DMS114 treated with DMSO at 0.1 percent for 48 hours (cell line): Measurements from ENCODE around the gene WASF2.
"Not testable (repeated sequence)": the region's sequence is repeated elsewhere in the genome, so short reads cannot be mapped to it uniquely, and the experiment has no call there.

Source experiments
- DNase-seq: peaks from one replicate; lab custom pipeline; 2025; ENCODE audit not compliant: unreplicated experiment; lab: John Stamatoyannopoulos, UW

WASF2 gene

GRCh38 chr1:27521861-27522431, 32.0 kb upstream of the WASF2 start:
- no peak for DNase-seq

- DNase-seq: no peak
Measured at GRCh38 chr1:27521336-27521831, 31.4 kb upstream of the WASF2 start.

GRCh38 chr1:27520651-27521050, 30.7 kb upstream of the WASF2 start:
- DNase-seq: no peak

- no peak for DNase-seq
Measured at GRCh38 chr1:27519331-27520258, 29.6 kb upstream of the WASF2 start.

- DNase-seq: no peak
Measured at GRCh38 chr1:27518808-27519207, 28.8 kb upstream of the WASF2 start.

- no peak for DNase-seq
Measured at GRCh38 chr1:27517907-27518718, 28.1 kb upstream of the WASF2 start.

- DNase-seq: no peak
Measured at GRCh38 chr1:27517301-27517700, 27.3 kb upstream of the WASF2 start.

- DNase-seq: no peak
Measured at GRCh38 chr1:27515626-27516025, 25.7 kb upstream of the WASF2 start.

- DNase-seq: no peak
Measured at GRCh38 chr1:27513958-27514357, 24.0 kb upstream of the WASF2 start.

GRCh38 chr1:27513528-27513927, 23.6 kb upstream of the WASF2 start:
- DNase-seq: no peak

GRCh38 chr1:27509127-27510080, 19.4 kb upstream of the WASF2 start:
- no peak for DNase-seq

GRCh38 chr1:27507960-27508665, 18.1 kb upstream of the WASF2 start:
- DNase-seq: no peak

- no peak for DNase-seq
Measured at GRCh38 chr1:27506703-27507102, 16.7 kb upstream of the WASF2 start.

- no peak for DNase-seq
Measured at GRCh38 chr1:27505420-27505680, 15.4 kb upstream of the WASF2 start.

GRCh38 chr1:27504588-27505419, 14.8 kb upstream of the WASF2 start:
- no peak for DNase-seq

- DNase-seq: no peak
Measured at GRCh38 chr1:27503844-27504587, 14.0 kb upstream of the WASF2 start.

GRCh38 chr1:27503033-27503432, 13.1 kb upstream of the WASF2 start:
- no peak for DNase-seq

- DNase-seq: not testable (repeated sequence)
Measured at GRCh38 chr1:27501159-27501558, 11.2 kb upstream of the WASF2 start.
